Nephron (organoid): ENCODE results near the gene CIT.

Source experiments
- H3K27ac Mint-ChIP-seq, 3 experiments: 2 replicates each; pipeline ENCODE4 v1.8.0; 2020; ENCODE audit warnings: mixed read lengths in 3 of 3, mild to moderate bottlenecking in 2 of 3, moderate library complexity in 1 of 3
- H3K27me3 Mint-ChIP-seq: 2 replicates; pipeline ENCODE4 v1.8.0; 2021; ENCODE audit warnings: low read depth, mild to moderate bottlenecking, moderate library complexity, mixed read lengths
- H3K36me3 Mint-ChIP-seq: 2 replicates; pipeline ENCODE4 v1.8.0; 2020; ENCODE audit warnings: low read depth, mixed read lengths
- H3K4me1 Mint-ChIP-seq: 2 replicates; pipeline ENCODE4 v1.8.0; 2020; ENCODE audit warnings: mixed read lengths
- H3K4me3 Mint-ChIP-seq, 3 experiments: 2 replicates each; pipeline ENCODE4 v1.8.0; 2020; ENCODE audit warnings: mild to moderate bottlenecking in 3 of 3, mixed read lengths in 3 of 3, moderate library complexity in 2 of 3
- H3K9me3 Mint-ChIP-seq: 2 replicates; pipeline ENCODE4 v1.8.0; 2020; ENCODE audit warnings: mixed read lengths
- CTCF ChIP-seq, 3 experiments: fragments of 200-600 bp; sonication (generic); IDR thresholded peaks; one replicate each; pipeline ENCODE4 v1.5.0; 2021; ENCODE audit warnings: antibody characterized with exemption in 3 of 3; ENCODE audit not compliant: unreplicated experiment in 3 of 3

CIT gene

GRCh38 chr12:119668324-119668841 lies 208.7 kb downstream of the CIT start:
- no peaks in the 10 kb centered on the region for H3K27me3 Mint-ChIP-seq
- H3K27ac Mint-ChIP-seq = peak overlapping the region; percentile 75 to 94 (median 90)
- peak overlapping the region; percentile 93 for H3K4me3 Mint-ChIP-seq
- peaks cover 24% of the 10 kb centered on the region for H3K4me1 Mint-ChIP-seq
- no peaks in the 10 kb centered on the region for H3K9me3 Mint-ChIP-seq
- H3K36me3 Mint-ChIP-seq = peaks cover 40% of the 10 kb centered on the region
- no peak for TF ChIP-seq CTCF (IDR thresholded peaks at IDR 0.05; ENCODE audit: unreplicated experiment in 3 of 3)

GRCh38 chr12:119667577-119668323 lies 209.4 kb downstream of the CIT start, which contains the start of gene PRKAB1:
PRKAB1 (plus strand) TSS chr12:119668133; CDS start chr12:119668245, 112 bp downstream.
- Mint-ChIP-seq H3K4me3 (peak within 1 kb of the TSS; percentile 93), H3K4me1 (peaks cover 24% of the 10 kb centered on the region), H3K36me3 (peaks cover 34% of the 10 kb centered on the region), H3K27ac (peak within 1 kb of the TSS; percentile 75 to 94 (median 90)), H3K9me3 (no peaks in the 10 kb centered on the region), H3K27me3 (no peaks in the 10 kb centered on the region)
- peak; percentile 98 for TF ChIP-seq CTCF (IDR thresholded peaks at IDR 0.05; ENCODE audit: unreplicated experiment in 3 of 3)

DNA sequence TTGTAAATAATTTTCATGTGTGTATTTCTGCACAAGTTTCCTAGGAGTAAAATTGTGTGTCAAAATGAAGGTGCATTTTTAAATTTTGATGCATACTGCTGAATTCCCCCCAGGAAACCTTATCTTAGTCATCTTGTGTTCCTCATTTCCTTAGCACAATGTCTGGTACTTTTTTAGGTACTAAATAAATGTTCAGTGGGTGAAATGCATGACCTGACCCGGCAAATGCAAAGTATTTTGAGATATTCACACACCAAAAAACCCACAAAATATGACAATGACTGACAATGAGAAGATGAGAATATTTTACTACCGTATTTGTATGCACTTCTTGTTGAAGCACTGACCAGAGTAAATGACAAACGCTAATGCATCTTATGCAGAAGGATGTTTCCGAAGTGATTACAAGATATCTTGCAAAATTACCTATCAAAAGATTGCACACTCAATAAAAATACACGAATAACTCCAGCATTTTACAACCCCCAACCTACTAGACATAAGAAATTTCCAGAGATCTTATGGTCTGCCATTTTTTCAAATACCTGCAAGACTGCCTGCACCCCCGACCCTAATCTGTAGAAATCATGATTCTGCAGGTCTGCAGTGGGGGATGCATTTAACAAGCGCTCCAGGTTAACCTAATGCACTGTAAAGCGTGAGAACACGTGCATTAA lies 210.1 kb downstream of the CIT start:
- H3K27ac Mint-ChIP-seq = peak overlapping the region; percentile 75 to 94 (median 90)
- no peaks in the 10 kb centered on the region for H3K27me3 Mint-ChIP-seq
- no peak for TF ChIP-seq CTCF (IDR thresholded peaks at IDR 0.05; ENCODE audit: unreplicated experiment in 3 of 3)
- H3K4me3 Mint-ChIP-seq = peak overlapping the region; percentile 93
- H3K36me3 Mint-ChIP-seq = peaks cover 27% of the 10 kb centered on the region
- no peaks in the 10 kb centered on the region for H3K9me3 Mint-ChIP-seq
- H3K4me1 Mint-ChIP-seq = peaks cover 24% of the 10 kb centered on the region

GRCh38 chr12:119666226-119666795 lies 210.8 kb downstream of the CIT start:
- Mint-ChIP-seq H3K4me1 (peaks cover 24% of the 10 kb centered on the region), H3K36me3 (peaks cover 20% of the 10 kb centered on the region), H3K27me3 (no peaks in the 10 kb centered on the region), H3K9me3 (no peaks in the 10 kb centered on the region), H3K4me3 (peak overlapping the region; percentile 30 to 93 (median 36)), H3K27ac (no peak overlapping the region)
- no peak for TF ChIP-seq CTCF (IDR thresholded peaks at IDR 0.05; ENCODE audit: unreplicated experiment in 3 of 3)

GRCh38 chr12:119665164-119665929 lies 211.8 kb downstream of the CIT start:
- Mint-ChIP-seq H3K4me3 (no peak overlapping the region), H3K27me3 (no peaks in the 10 kb centered on the region), H3K9me3 (no peaks in the 10 kb centered on the region), H3K27ac (no peak overlapping the region), H3K4me1 (peaks cover 20% of the 10 kb centered on the region), H3K36me3 (peaks cover 11% of the 10 kb centered on the region)
- no peak for TF ChIP-seq CTCF (IDR thresholded peaks at IDR 0.05; ENCODE audit: unreplicated experiment in 3 of 3)
